Type B pancreatic cell (in vitro differentiated cells): ENCODE measurements around the gene GLG1. TPM values are rescaled to one million over a fixed set of nuclear protein-coding genes. Genes with fewer than 3 reads are reported as not detected.

Experiments used
- DNase-seq: peaks from one replicate; pipeline ENCODE4 v3.0.0; 2021; ENCODE audit warnings: mixed read lengths; ENCODE audit not compliant: unreplicated experiment; ENCODE audit errors: extremely low spot score
- H3K27ac Mint-ChIP-seq: 2 replicates; pipeline ENCODE4 v1.8.0; 2021; ENCODE audit warnings: mild to moderate bottlenecking, mixed read lengths
- H3K27me3 Mint-ChIP-seq: 2 replicates; pipeline ENCODE4 v1.8.0; 2021; ENCODE audit warnings: mixed read lengths
- H3K36me3 Mint-ChIP-seq: 2 replicates; pipeline ENCODE4 v1.8.0; 2021; ENCODE audit warnings: mixed read lengths
- H3K4me1 Mint-ChIP-seq: one replicate; pipeline ENCODE4 v1.8.0; 2021; ENCODE audit warnings: mixed read lengths; ENCODE audit not compliant: unreplicated experiment
- H3K4me3 Mint-ChIP-seq: 2 replicates; pipeline ENCODE4 v1.8.0; 2021; ENCODE audit warnings: mild to moderate bottlenecking, mixed read lengths
- H3K9me3 Mint-ChIP-seq: 2 replicates; pipeline ENCODE4 v1.8.0; 2021; ENCODE audit warnings: mixed read lengths
- CTCF ChIP-seq: fragments of 200-600 bp; sonication (generic); conservative IDR thresholded peaks from 2 replicates; pipeline ENCODE4 v1.5.0; 2021; ENCODE audit warnings: antibody characterized with exemption, mild to moderate bottlenecking
- total RNA-seq: library from RNA; stranded (reverse); gene quantifications from 2 replicates; pipeline ENCODE4 v1.2.1, GENCODE V29; 2021; ENCODE audit warnings: low replicate concordance

The GLG1 gene
- total RNA-seq, 1 donor from 2014 or later: 144 TPM

- Mint-ChIP-seq H3K9me3 (no peaks in the 10 kb centered on the region), H3K27ac (no peak overlapping the region)
These were observed 101.9 kb downstream of the GLG1 start for GRCh38 chr16:74505011-74505410.

GRCh38 chr16:74503412-74503811, 103.5 kb downstream of the GLG1 start:
- no peak for DNase-seq
- peaks cover 15% of the 10 kb centered on the region for H3K36me3 Mint-ChIP-seq
- H3K4me1 Mint-ChIP-seq: peaks cover 30% of the 10 kb centered on the region
- H3K4me3 Mint-ChIP-seq: no peak overlapping the region
- peak overlapping the region; percentile 32 for H3K27ac Mint-ChIP-seq
- H3K27me3 Mint-ChIP-seq: no peaks in the 10 kb centered on the region
- TF ChIP-seq CTCF: no peak
- H3K9me3 Mint-ChIP-seq: no peaks in the 10 kb centered on the region

More at GRCh38 chr16:74505011-74505410, 101.9 kb downstream of the GLG1 start:
- peaks cover 35% of the 10 kb centered on the region for H3K4me1 Mint-ChIP-seq
- TF ChIP-seq CTCF: no peak
- no peak for DNase-seq
- H3K4me3 Mint-ChIP-seq: no peak overlapping the region
- no peaks in the 10 kb centered on the region for H3K27me3 Mint-ChIP-seq
- H3K36me3 Mint-ChIP-seq: peaks cover 19% of the 10 kb centered on the region

GRCh38 chr16:74501484-74502478, 105.1 kb downstream of the GLG1 start:
- Mint-ChIP-seq H3K4me3 (no peak overlapping the region), H3K4me1 (peaks cover 19% of the 10 kb centered on the region)

GRCh38 chr16:74500907-74501306, 106.0 kb downstream of the GLG1 start:
- Mint-ChIP-seq H3K9me3 (no peaks in the 10 kb centered on the region), H3K4me3 (no peak overlapping the region), H3K27ac (no peak overlapping the region), H3K4me1 (peaks cover 16% of the 10 kb centered on the region), H3K27me3 (no peaks in the 10 kb centered on the region), H3K36me3 (peaks cover 12% of the 10 kb centered on the region)
- DNase-seq: no peak
- TF ChIP-seq CTCF: no peak

More at GRCh38 chr16:74501484-74502478, 105.1 kb downstream of the GLG1 start:
- H3K27me3 Mint-ChIP-seq: no peaks in the 10 kb centered on the region
- no peak for DNase-seq
- H3K27ac Mint-ChIP-seq: peak overlapping the region; percentile 36
- H3K9me3 Mint-ChIP-seq: no peaks in the 10 kb centered on the region
- TF ChIP-seq CTCF: no peak
- peaks cover 15% of the 10 kb centered on the region for H3K36me3 Mint-ChIP-seq

GRCh38 chr16:74499114-74499513, 107.8 kb downstream of the GLG1 start:
- TF ChIP-seq CTCF: no peak
- H3K27me3 Mint-ChIP-seq: no peaks in the 10 kb centered on the region
- H3K4me3 Mint-ChIP-seq: no peak overlapping the region
- peaks cover 14% of the 10 kb centered on the region for H3K36me3 Mint-ChIP-seq
- no peaks in the 10 kb centered on the region for H3K9me3 Mint-ChIP-seq
- H3K4me1 Mint-ChIP-seq: peaks cover 15% of the 10 kb centered on the region
- DNase-seq: no peak
- H3K27ac Mint-ChIP-seq: no peak overlapping the region
